ENCODE data around the gene TTC7B. TPM values are rescaled to one million over a fixed set of nuclear protein-coding genes. Genes with fewer than 3 reads are reported as not detected.

The TTC7B gene
- total RNA-seq, 4 donors from 2014 or later = 35.0 to 78.7 (median 36.8) TPM

- no peaks in the 10 kb centered on the region for H3K36me3 ChIP-seq
- H3K27me3 ChIP-seq = no peaks in the 10 kb centered on the region
- intact Hi-C loops (cut with DNase I; ENCODE audit: low total_unique reads) = loop anchor here (5.0 kb wide), 1 partner anchor 178 kb away; no protein-coding TSS in a partner anchor
- ATAC-seq = no peak
- H3K9me3 ChIP-seq = no peaks in the 10 kb centered on the region
- peak overlapping the region in 1 of 4 donors; percentile 35 for H3K27ac ChIP-seq
- no peak for DNase-seq
- TF ChIP-seq CTCF (IDR thresholded peaks at IDR 0.05 in 4 of 5, conservative IDR thresholded peaks at IDR 0.05 in 1 of 5) (peak in 3 of 5 experiments; percentile 35 to 45 (median 40)), POLR2A (IDR thresholded peaks at IDR 0.05) (no peak)
- H3K4me3 ChIP-seq = no peak overlapping the region
- H3K4me1 ChIP-seq = peaks cover 24 to 33% of the 10 kb centered on the region in 2 donors
- in situ Hi-C loops (cut with MboI; ENCODE audit: low sequenced_read_pairs in 4 of 4) = no loop called here
Measured at GRCh38 chr14:90518941-90519256, 297.3 kb downstream of the TTC7B start.

GRCh38 chr14:90518069-90518940 is 297.9 kb downstream of the TTC7B start:
- H3K9me3 ChIP-seq = no peaks in the 10 kb centered on the region
- H3K36me3 ChIP-seq = no peaks in the 10 kb centered on the region
- TF ChIP-seq POLR2A (IDR thresholded peaks at IDR 0.05) = no peak
- no peak for TF ChIP-seq CTCF (IDR thresholded peaks at IDR 0.05 in 4 of 5, conservative IDR thresholded peaks at IDR 0.05 in 1 of 5)
- H3K4me1 ChIP-seq = peaks cover 27 to 39% of the 10 kb centered on the region in 2 donors
- intact Hi-C loops (cut with DNase I; ENCODE audit: low total_unique reads) = loop anchor here (5.0 kb wide), 1 partner anchor 179 kb away; no protein-coding TSS in a partner anchor
- no peak overlapping the region for H3K4me3 ChIP-seq
- in situ Hi-C loops (cut with MboI; ENCODE audit: low sequenced_read_pairs in 4 of 4) = no loop called here
- DNase-seq (no peak), ATAC-seq (no peak)
- peak overlapping the region in 2 of 4 donors; percentile 10 to 35 for H3K27ac ChIP-seq
- no peaks in the 10 kb centered on the region for H3K27me3 ChIP-seq

DNA sequence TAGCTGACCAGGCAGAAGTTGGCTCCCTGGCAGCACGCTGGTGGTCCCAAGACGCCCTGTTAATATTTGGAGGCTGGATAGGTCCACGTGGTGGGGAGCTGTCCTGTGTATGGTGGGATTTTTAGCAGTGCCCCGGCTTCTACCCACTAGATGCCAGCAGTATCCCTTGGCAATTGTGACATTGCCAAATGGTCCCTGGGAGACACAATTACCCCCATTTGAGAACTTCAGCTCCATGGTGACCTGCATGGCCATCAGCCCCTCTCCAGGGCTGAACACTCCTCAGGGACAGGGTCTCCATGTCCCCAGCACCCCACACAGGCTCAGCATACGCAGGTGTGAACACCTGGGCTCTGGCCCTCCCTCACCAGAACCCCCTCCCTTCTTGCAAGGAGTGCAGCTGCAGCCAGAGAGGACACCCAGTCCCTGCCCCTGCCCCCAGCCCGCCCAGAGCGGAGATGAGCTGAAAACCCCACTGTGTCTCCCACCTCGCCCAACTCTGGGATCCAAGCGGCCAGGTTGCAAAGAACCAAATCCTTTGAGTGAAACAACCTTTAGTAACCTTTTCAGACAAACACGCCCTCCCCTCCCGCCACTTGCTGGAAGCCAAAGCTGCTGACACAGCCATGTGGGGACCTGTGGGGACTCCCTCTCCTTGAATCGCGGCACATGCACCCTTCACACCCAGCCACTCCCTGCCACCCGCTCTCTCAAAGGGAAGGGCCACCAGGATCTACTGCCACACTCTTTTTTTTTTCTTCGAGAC is 299.0 kb downstream of the TTC7B start:
- H3K9me3 ChIP-seq = no peaks in the 10 kb centered on the region
- no peak overlapping the region for H3K27ac ChIP-seq
- no peak for TF ChIP-seq CTCF (IDR thresholded peaks at IDR 0.05 in 4 of 5, conservative IDR thresholded peaks at IDR 0.05 in 1 of 5)
- TF ChIP-seq POLR2A (IDR thresholded peaks at IDR 0.05) = no peak
- no peak overlapping the region for H3K4me3 ChIP-seq
- DNase-seq (no peak), ATAC-seq (no peak)
- intact Hi-C loops (cut with DNase I; ENCODE audit: low total_unique reads) = loop anchor here (5.0 kb wide), 1 partner anchor 180 kb away; no protein-coding TSS in a partner anchor
- in situ Hi-C loops (cut with MboI; ENCODE audit: low sequenced_read_pairs in 4 of 4) = no loop called here
- H3K4me1 ChIP-seq = peaks cover 32 to 39% of the 10 kb centered on the region in 2 donors
- H3K36me3 ChIP-seq = no peaks in the 10 kb centered on the region
- no peaks in the 10 kb centered on the region for H3K27me3 ChIP-seq

GRCh38 chr14:90514566-90514965 is 301.7 kb downstream of the TTC7B start:
- H3K27ac ChIP-seq = no peak overlapping the region
- DNase-seq = no peak
- no peak overlapping the region for H3K4me3 ChIP-seq
- H3K27me3 ChIP-seq = no peaks in the 10 kb centered on the region
- in situ Hi-C loops (cut with MboI; ENCODE audit: low sequenced_read_pairs in 4 of 4) (no loop called here), intact Hi-C loops (cut with DNase I; ENCODE audit: low total_unique reads) (no loop called here)
- H3K9me3 ChIP-seq = no peaks in the 10 kb centered on the region
- TF ChIP-seq CTCF (IDR thresholded peaks at IDR 0.05 in 4 of 5, conservative IDR thresholded peaks at IDR 0.05 in 1 of 5) (no peak), POLR2A (IDR thresholded peaks at IDR 0.05) (no peak)
- H3K36me3 ChIP-seq = no peaks in the 10 kb centered on the region
- ATAC-seq = no peak
- peaks cover 18 to 20% of the 10 kb centered on the region in 2 donors for H3K4me1 ChIP-seq

Measured in gastrocnemius medialis (tissue), 4 donors.